ENCODE data around the gene CAPG.

DNA sequence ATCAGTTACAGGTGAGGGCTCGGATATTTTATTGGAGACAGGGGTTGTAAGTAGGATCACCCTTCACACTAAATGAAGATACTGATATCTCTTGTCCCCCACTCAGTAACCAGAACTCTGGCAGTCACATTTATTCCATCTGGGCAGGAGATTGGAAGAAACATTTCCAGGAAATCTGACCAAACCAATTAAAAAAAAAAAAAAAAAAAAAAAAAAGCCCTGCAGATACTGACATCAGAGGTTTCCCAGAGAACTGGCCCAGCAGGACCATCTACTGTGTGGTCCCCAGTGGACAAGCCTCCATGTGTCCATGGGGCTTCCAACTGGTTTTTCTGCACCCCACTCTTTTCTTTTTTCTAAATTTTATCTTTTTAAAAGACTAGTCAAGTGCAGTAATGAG, 49.6 kb upstream of the CAPG start:
- TF ChIP-seq, protein P1, sequence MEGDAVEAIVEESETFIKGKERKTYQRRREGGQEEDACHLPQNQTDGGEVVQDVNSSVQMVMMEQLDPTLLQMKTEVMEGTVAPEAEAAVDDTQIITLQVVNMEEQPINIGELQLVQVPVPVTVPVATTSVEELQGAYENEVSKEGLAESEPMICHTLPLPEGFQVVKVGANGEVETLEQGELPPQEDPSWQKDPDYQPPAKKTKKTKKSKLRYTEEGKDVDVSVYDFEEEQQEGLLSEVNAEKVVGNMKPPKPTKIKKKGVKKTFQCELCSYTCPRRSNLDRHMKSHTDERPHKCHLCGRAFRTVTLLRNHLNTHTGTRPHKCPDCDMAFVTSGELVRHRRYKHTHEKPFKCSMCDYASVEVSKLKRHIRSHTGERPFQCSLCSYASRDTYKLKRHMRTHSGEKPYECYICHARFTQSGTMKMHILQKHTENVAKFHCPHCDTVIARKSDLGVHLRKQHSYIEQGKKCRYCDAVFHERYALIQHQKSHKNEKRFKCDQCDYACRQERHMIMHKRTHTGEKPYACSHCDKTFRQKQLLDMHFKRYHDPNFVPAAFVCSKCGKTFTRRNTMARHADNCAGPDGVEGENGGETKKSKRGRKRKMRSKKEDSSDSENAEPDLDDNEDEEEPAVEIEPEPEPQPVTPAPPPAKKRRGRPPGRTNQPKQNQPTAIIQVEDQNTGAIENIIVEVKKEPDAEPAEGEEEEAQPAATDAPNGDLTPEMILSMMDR (IDR thresholded peaks at IDR 0.05): no peak
- TF ChIP-seq FOXJ3 (CRISPR knock-in tag; IDR thresholded peaks at IDR 0.05; ENCODE audit: borderline replicate concordance) (no peak), ZNF232 (CRISPR knock-in tag; IDR thresholded peaks at IDR 0.05) (no peak), SP1 (CRISPR knock-in tag; conservative IDR thresholded peaks at IDR 0.05) (no peak), ZNF121 (CRISPR knock-in tag; IDR thresholded peaks at IDR 0.05) (no peak)
- TF ChIP-seq, protein P2, sequence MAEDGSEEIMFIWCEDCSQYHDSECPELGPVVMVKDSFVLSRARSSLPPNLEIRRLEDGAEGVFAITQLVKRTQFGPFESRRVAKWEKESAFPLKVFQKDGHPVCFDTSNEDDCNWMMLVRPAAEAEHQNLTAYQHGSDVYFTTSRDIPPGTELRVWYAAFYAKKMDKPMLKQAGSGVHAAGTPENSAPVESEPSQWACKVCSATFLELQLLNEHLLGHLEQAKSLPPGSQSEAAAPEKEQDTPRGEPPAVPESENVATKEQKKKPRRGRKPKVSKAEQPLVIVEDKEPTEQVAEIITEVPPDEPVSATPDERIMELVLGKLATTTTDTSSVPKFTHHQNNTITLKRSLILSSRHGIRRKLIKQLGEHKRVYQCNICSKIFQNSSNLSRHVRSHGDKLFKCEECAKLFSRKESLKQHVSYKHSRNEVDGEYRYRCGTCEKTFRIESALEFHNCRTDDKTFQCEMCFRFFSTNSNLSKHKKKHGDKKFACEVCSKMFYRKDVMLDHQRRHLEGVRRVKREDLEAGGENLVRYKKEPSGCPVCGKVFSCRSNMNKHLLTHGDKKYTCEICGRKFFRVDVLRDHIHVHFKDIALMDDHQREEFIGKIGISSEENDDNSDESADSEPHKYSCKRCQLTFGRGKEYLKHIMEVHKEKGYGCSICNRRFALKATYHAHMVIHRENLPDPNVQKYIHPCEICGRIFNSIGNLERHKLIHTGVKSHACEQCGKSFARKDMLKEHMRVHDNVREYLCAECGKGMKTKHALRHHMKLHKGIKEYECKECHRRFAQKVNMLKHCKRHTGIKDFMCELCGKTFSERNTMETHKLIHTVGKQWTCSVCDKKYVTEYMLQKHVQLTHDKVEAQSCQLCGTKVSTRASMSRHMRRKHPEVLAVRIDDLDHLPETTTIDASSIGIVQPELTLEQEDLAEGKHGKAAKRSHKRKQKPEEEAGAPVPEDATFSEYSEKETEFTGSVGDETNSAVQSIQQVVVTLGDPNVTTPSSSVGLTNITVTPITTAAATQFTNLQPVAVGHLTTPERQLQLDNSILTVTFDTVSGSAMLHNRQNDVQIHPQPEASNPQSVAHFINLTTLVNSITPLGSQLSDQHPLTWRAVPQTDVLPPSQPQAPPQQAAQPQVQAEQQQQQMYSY (CRISPR knock-in tag; IDR thresholded peaks at IDR 0.05): no peak
- TF ChIP-seq, protein P3, sequence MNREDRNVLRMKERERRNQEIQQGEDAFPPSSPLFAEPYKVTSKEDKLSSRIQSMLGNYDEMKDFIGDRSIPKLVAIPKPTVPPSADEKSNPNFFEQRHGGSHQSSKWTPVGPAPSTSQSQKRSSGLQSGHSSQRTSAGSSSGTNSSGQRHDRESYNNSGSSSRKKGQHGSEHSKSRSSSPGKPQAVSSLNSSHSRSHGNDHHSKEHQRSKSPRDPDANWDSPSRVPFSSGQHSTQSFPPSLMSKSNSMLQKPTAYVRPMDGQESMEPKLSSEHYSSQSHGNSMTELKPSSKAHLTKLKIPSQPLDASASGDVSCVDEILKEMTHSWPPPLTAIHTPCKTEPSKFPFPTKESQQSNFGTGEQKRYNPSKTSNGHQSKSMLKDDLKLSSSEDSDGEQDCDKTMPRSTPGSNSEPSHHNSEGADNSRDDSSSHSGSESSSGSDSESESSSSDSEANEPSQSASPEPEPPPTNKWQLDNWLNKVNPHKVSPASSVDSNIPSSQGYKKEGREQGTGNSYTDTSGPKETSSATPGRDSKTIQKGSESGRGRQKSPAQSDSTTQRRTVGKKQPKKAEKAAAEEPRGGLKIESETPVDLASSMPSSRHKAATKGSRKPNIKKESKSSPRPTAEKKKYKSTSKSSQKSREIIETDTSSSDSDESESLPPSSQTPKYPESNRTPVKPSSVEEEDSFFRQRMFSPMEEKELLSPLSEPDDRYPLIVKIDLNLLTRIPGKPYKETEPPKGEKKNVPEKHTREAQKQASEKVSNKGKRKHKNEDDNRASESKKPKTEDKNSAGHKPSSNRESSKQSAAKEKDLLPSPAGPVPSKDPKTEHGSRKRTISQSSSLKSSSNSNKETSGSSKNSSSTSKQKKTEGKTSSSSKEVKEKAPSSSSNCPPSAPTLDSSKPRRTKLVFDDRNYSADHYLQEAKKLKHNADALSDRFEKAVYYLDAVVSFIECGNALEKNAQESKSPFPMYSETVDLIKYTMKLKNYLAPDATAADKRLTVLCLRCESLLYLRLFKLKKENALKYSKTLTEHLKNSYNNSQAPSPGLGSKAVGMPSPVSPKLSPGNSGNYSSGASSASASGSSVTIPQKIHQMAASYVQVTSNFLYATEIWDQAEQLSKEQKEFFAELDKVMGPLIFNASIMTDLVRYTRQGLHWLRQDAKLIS (CRISPR knock-in tag; IDR thresholded peaks at IDR 0.05; ENCODE audit: borderline replicate concordance): no peak

All from WTC11 (cell line).